Activated naive CD4-positive, alpha-beta T cell treated with anti-CD3 and anti-CD28 coated beads, Interleukin-2, amount 10 ng/mL, durations not matched to agents 7 days and 5 days (primary cell): ENCODE data around the gene NCK2.
A peak's percentile ranks its signal among the peaks of the same experiment; 100 is the strongest.

ENCODE experiments used
- CTCF ChIA-PET: fragments of 350-600 bp; sonication (Branson Sonifier 250); formaldehyde crosslinking; loops from one replicate; lab custom pipeline; 2021; ENCODE audit warnings: antibody characterized with exemption; lab: Charles Lee
- DNase-seq: peaks from one replicate; pipeline ENCODE4 v3.0.0-alpha.2; 2020
- H3K27ac Mint-ChIP-seq: one replicate; pipeline ENCODE4 v1.8.0; 2021; ENCODE audit warnings: mild to moderate bottlenecking, moderate library complexity, mixed read lengths
- H3K27me3 Mint-ChIP-seq: one replicate; pipeline ENCODE4 v1.8.0; 2021; ENCODE audit warnings: mild to moderate bottlenecking, mixed read lengths
- H3K36me3 Mint-ChIP-seq: one replicate; pipeline ENCODE4 v1.8.0; 2021; ENCODE audit warnings: mixed read lengths
- H3K4me1 Mint-ChIP-seq: one replicate; pipeline ENCODE4 v1.8.0; 2021; ENCODE audit warnings: mixed read lengths
- H3K4me3 Mint-ChIP-seq: one replicate; pipeline ENCODE4 v1.8.0; 2021; ENCODE audit warnings: mild to moderate bottlenecking, moderate library complexity, mixed read lengths
- H3K9me3 Mint-ChIP-seq: one replicate; pipeline ENCODE4 v1.8.0; 2021; ENCODE audit warnings: mixed read lengths

NCK2 gene

DNA sequence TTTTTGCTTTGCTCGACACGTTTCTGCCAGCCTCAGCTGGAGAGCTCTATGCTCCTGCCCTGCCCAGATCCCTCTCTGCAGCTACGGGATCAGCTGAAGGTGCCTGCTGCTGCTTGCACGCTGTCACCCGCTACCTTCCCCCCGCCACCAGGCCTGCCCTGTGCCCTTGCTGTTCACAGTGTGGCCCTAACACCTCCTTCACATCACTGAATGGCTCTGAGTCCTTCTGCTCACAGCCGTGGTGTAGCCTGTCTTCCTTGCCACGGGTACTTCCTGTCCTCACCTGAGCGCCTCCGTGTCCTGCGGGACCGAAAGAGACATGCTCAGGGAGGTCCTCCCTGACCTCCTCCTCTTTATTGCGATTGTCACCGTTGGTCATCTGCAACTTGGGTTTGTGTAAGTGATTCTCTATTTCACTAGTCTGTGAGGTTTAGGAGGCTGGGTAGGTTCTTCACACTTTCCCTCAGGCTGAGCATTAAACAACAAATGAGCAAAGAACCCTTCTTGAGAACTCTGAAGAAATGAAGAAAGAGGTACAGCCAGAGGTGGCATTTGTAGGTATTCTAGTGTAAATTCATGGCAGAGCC is 127.5 kb downstream of the NCK2 start:
- H3K4me3 Mint-ChIP-seq: no peak overlapping the region

DNA sequence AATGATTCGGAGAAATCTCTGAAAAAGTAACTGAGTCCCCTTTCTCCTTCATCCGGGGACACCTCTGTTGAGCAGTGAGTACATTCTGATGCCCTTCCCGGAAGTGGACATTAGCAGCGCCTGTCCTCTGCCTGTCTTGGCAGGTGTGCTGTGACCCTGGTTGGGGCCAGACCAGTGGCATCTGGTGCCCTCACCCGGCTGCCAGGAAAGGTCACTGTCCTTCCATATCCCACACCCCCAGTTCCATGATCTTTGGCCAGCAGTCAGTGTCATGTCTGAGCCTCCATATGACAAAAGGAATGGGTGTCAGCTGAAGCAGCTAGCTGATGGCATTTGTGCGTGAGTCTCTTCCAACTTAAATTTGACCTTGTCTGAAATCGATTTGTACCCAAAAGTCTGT is 128.1 kb downstream of the NCK2 start:
- no peak overlapping the region for H3K27ac Mint-ChIP-seq
- H3K4me3 Mint-ChIP-seq: no peak overlapping the region
- no peaks in the 10 kb centered on the region for H3K9me3 Mint-ChIP-seq
- no peaks in the 10 kb centered on the region for H3K27me3 Mint-ChIP-seq
- no peak for DNase-seq
- peaks cover 68% of the 10 kb centered on the region for H3K4me1 Mint-ChIP-seq
- H3K36me3 Mint-ChIP-seq: peaks cover 64% of the 10 kb centered on the region
- CTCF ChIA-PET: no interaction called here

More for the DNA sequence above, 127.5 kb downstream of the NCK2 start:
- peak overlapping the region; percentile 11 for H3K27ac Mint-ChIP-seq
- H3K9me3 Mint-ChIP-seq: no peaks in the 10 kb centered on the region
- H3K4me1 Mint-ChIP-seq: peaks cover 64% of the 10 kb centered on the region
- no peak for DNase-seq
- CTCF ChIA-PET: no interaction called here
- no peaks in the 10 kb centered on the region for H3K27me3 Mint-ChIP-seq
- H3K36me3 Mint-ChIP-seq: peaks cover 59% of the 10 kb centered on the region

DNA sequence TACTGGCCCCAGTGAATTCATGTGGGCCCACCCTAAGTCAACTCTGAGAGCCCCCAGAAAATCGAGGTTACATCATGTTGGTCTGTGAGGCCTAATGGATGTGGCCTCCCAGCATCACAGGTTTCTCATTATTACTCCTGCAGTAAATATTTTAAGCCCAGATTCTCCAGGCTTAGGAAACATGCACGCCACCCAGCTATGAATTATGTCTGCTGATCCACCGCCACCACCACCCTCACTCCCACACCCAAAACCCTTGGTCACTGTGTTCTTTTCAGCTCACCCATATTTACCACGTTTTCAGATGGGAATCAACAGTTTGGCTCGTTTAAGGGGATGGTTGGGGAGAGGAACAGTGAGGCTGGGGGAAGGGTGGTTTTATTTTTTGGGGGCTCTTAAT is 128.6 kb downstream of the NCK2 start:
- no peak overlapping the region for H3K27ac Mint-ChIP-seq
- peaks cover 65% of the 10 kb centered on the region for H3K36me3 Mint-ChIP-seq
- no peak for DNase-seq
- H3K4me3 Mint-ChIP-seq: no peak overlapping the region
- peaks cover 70% of the 10 kb centered on the region for H3K4me1 Mint-ChIP-seq
- CTCF ChIA-PET: no interaction called here
- H3K9me3 Mint-ChIP-seq: no peaks in the 10 kb centered on the region
- H3K27me3 Mint-ChIP-seq: no peaks in the 10 kb centered on the region

DNA sequence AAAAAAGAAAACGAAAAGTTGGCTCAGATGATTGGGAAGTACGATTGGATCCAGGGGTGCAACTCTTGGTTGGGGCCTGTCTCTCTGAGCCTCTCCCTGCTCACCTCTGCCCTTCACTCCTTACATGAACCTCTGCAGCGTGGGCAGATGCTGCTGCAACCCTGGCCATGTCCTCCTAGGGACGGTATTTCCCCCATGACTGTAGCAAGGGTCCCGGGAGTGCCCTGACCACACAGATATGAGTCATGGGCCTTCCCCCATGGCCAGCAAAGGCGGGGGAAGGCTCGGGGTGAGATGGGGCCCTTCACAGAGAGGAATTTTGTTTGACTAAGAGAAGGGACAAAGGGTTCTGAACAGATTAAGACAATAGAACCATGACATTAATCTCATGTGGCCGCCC is 129.0 kb downstream of the NCK2 start:
- H3K4me3 Mint-ChIP-seq: no peak overlapping the region
- no peak for DNase-seq
- CTCF ChIA-PET: no interaction called here
- H3K27ac Mint-ChIP-seq: peak overlapping the region; percentile 69
- H3K9me3 Mint-ChIP-seq: no peaks in the 10 kb centered on the region
- peaks cover 66% of the 10 kb centered on the region for H3K36me3 Mint-ChIP-seq
- peaks cover 70% of the 10 kb centered on the region for H3K4me1 Mint-ChIP-seq
- H3K27me3 Mint-ChIP-seq: no peaks in the 10 kb centered on the region

DNA sequence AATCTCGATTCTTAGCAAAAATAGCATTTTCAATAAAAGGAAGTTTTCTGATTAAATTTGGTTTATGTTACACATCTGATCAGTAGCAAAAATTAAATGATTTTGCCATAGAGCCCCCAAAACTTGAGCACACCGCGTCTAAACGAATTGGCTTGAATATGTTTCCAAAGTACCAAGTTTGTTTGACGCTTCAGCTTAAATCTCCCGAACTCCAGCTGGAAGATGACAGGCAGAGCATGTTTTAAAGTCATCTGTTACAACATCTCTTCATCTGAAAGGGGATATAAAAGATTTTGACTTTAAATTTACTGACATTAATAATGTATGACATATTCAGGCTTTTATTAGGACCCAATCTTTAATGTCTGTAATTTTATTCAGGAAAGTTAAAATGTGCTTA is 129.8 kb downstream of the NCK2 start:
- Mint-ChIP-seq H3K4me3 (no peak overlapping the region), H3K36me3 (peaks cover 70% of the 10 kb centered on the region), H3K27me3 (no peaks in the 10 kb centered on the region), H3K4me1 (peaks cover 65% of the 10 kb centered on the region), H3K27ac (peak overlapping the region; percentile 33), H3K9me3 (no peaks in the 10 kb centered on the region)
- DNase-seq: no peak
- CTCF ChIA-PET: interaction anchor here (0.8 kb wide), 1 partner anchor 300 kb away, joined by 3 read pairs; no protein-coding TSS in a partner anchor

DNA sequence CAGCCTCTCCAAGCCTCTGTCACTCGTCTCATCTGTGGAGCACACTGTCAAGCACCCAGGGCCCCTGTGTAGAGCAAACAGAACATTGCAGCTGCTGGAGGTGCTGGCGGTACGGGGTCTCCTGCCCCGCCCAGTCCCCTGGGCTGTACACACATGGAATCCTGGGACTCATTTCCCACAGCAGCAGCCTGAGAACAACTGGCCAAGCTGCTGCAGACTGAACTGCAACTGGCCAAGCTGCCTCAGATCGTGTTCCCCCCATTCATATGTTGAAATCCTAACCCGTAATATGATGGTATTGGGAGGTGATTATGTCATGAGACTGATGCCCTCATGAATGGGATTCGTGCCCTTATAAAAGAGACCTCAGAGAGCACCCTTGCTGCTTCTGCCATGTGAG is 130.5 kb downstream of the NCK2 start:
- Mint-ChIP-seq H3K27me3 (no peaks in the 10 kb centered on the region), H3K4me1 (peaks cover 59% of the 10 kb centered on the region), H3K9me3 (no peaks in the 10 kb centered on the region), H3K4me3 (no peak overlapping the region), H3K36me3 (peaks cover 77% of the 10 kb centered on the region), H3K27ac (peak overlapping the region; percentile 37)
- CTCF ChIA-PET: interaction anchor here (0.8 kb wide), 1 partner anchor 300 kb away, joined by 3 read pairs; no protein-coding TSS in a partner anchor
- DNase-seq: no peak

DNA sequence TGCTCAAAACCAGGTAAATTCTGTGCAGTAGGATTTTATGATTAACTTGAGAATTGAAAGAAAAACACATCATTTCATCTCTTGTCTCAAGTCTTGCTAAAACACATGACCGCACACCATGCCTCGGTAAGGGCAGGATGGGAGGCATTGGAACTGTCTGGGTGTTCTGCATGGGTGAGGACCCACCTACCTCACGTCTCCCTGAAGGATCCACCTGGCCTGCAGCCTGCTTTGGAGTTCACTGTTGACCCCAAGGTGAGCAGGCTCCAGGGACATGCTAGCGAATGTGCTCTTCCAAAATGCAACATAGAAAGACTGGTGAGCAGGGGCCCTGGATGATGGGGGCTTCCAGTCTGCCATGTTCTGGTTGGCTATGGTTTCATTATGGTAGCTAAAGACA is 131.5 kb downstream of the NCK2 start:
- peaks cover 51% of the 10 kb centered on the region for H3K4me1 Mint-ChIP-seq
- no peaks in the 10 kb centered on the region for H3K27me3 Mint-ChIP-seq
- no peak for DNase-seq
- H3K4me3 Mint-ChIP-seq: no peak overlapping the region
- peaks cover 78% of the 10 kb centered on the region for H3K36me3 Mint-ChIP-seq
- H3K27ac Mint-ChIP-seq: no peak overlapping the region
- H3K9me3 Mint-ChIP-seq: no peaks in the 10 kb centered on the region
- CTCF ChIA-PET: no interaction called here

DNA sequence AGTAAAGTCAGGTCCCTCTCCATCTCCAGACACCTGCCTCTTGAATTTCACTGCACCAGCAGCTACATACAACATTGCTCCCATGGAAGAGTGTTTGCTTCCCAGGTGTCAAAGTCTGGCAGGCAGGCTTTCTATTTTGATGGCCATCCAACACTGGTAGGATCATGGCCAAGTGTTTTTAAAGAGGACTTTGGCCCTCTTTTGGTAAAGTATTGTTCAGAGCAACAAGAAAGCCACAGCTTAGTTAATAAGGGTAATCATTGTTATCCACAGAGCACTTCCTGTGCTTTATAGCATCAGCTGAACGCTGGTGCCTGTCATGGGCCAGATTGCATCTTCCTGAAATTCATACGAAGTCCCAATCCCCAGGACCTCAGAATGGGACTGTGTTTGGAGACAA is 133.2 kb downstream of the NCK2 start:
- H3K4me1 Mint-ChIP-seq: peaks cover 37% of the 10 kb centered on the region
- no peak overlapping the region for H3K4me3 Mint-ChIP-seq
- CTCF ChIA-PET: no interaction called here
- no peaks in the 10 kb centered on the region for H3K27me3 Mint-ChIP-seq
- H3K9me3 Mint-ChIP-seq: no peaks in the 10 kb centered on the region
- peaks cover 81% of the 10 kb centered on the region for H3K36me3 Mint-ChIP-seq
- peak overlapping the region; percentile 79 for H3K27ac Mint-ChIP-seq
- DNase-seq: no peak

DNA sequence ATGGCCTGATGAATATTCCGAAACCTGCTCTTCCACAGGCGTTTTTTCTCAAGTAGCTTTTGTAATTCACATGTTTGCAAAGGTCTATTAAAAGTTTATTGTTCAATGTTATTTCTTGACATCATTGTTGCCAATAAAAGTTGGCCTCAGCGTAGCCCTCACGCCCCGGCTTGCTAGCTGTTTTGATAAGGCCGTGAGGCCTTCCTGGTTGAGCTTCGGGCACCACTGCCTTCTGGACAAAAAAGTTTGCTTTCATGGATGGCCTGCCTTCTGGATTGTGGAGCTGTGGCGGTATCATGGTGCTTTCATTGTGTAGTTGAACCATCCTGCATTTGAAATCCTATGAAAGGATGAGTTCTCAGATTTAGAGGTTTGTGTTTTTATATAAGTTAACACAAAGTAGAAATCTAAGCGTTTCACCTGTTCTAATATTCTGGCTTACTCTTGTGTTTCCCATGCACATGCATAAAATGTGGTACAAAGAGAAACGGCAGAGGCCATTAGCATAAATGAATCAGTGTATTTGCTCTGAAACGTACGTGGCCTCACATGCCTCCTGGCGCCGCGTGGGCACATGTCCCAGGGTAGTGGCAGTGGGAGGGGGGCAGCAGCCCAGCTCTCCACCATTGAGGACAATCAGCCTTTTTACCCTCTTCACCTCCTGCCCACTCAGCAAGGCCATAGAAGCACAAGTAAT is 134.5 kb downstream of the NCK2 start:
- peaks cover 34% of the 10 kb centered on the region for H3K4me1 Mint-ChIP-seq
- no peaks in the 10 kb centered on the region for H3K9me3 Mint-ChIP-seq
- DNase-seq: no peak
- H3K27me3 Mint-ChIP-seq: no peaks in the 10 kb centered on the region
- no peak overlapping the region for H3K4me3 Mint-ChIP-seq
- peak overlapping the region; percentile 37 for H3K27ac Mint-ChIP-seq
- H3K36me3 Mint-ChIP-seq: peaks cover 82% of the 10 kb centered on the region
- CTCF ChIA-PET: interaction anchor here (0.9 to 1.4 kb wide), 2 partner anchors 205 to 303 kb away, joined by 3 read pairs; no protein-coding TSS in a partner anchor

DNA sequence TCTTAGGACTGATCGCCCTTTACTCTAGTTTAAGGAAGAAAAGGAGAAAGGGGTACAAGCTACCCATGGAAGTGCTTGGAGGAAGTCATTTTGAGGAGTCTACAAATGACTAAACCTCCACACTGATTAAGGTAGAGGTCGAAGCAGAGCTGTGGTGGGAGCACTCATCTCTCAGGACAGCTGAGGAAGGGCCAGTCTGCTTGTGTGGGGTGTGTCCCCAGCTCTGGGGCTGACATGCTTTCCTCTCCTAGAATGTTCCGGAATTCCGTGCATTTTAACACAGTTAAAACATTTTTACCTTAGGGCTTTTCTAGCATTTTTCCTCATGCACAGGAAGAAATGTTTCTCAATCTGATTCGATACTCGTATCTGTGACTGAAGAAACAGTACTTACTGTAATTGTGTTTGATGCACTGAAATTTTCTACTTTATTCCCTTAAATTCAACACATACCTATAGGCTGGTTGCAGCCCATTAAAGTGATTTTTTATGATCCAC is 135.1 kb downstream of the NCK2 start:
- no peak for DNase-seq
- no peaks in the 10 kb centered on the region for H3K27me3 Mint-ChIP-seq
- peaks cover 87% of the 10 kb centered on the region for H3K36me3 Mint-ChIP-seq
- H3K4me1 Mint-ChIP-seq: peaks cover 38% of the 10 kb centered on the region
- no peaks in the 10 kb centered on the region for H3K9me3 Mint-ChIP-seq
- H3K4me3 Mint-ChIP-seq: no peak overlapping the region
- no peak overlapping the region for H3K27ac Mint-ChIP-seq
- CTCF ChIA-PET: interaction anchor here (0.9 to 1.4 kb wide), 2 partner anchors 205 to 303 kb away, joined by 3 read pairs; no protein-coding TSS in a partner anchor

DNA sequence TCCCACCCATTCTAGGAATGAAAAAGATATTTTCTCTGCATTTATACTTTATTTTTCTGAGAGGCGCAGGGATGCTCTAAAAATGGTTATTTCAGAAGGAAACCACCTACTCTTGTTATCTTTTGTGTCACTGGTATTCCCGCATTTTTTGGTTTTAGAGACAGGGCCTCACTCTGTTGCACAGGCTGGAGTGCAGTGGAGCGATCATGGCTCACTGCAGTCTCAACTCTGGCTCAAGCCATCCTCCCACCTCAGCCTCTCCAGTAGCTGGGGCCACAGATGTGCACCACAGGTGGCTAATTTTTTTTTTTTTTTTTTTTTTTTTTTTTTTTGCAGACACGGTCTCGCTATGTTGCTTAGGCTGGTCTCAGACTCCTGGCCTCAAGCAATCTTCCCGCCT is 135.9 kb downstream of the NCK2 start:
- no peaks in the 10 kb centered on the region for H3K9me3 Mint-ChIP-seq
- DNase-seq: no peak
- no peak overlapping the region for H3K27ac Mint-ChIP-seq
- no peak overlapping the region for H3K4me3 Mint-ChIP-seq
- peaks cover 85% of the 10 kb centered on the region for H3K36me3 Mint-ChIP-seq
- peaks cover 40% of the 10 kb centered on the region for H3K4me1 Mint-ChIP-seq
- CTCF ChIA-PET: no interaction called here
- H3K27me3 Mint-ChIP-seq: no peaks in the 10 kb centered on the region

DNA sequence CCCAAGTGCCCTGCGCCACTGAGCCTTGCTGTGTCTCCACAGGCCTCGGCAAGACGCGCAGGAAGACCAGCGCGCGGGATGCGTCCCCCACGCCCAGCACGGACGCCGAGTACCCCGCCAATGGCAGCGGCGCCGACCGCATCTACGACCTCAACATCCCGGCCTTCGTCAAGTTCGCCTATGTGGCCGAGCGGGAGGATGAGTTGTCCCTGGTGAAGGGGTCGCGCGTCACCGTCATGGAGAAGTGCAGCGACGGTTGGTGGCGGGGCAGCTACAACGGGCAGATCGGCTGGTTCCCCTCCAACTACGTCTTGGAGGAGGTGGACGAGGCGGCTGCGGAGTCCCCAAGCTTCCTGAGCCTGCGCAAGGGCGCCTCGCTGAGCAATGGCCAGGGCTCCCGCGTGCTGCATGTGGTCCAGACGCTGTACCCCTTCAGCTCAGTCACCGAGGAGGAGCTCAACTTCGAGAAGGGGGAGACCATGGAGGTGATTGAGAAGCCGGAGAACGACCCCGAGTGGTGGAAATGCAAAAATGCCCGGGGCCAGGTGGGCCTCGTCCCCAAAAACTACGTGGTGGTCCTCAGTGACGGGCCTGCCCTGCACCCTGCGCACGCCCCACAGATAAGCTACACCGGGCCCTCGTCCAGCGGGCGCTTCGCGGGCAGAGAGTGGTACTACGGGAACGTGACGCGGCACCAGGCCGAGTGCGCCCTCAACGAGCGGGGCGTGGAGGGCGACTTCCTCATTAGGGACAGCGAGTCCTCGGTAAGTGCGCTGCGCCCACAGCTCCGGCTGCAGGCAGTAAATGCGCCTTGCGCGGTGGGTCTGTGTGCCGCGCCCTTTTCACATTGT is 136.8 kb downstream of the NCK2 start:
- CTCF ChIA-PET: no interaction called here
- DNase-seq: no peak
- H3K9me3 Mint-ChIP-seq: no peaks in the 10 kb centered on the region
- no peaks in the 10 kb centered on the region for H3K27me3 Mint-ChIP-seq
- no peak overlapping the region for H3K27ac Mint-ChIP-seq
- H3K36me3 Mint-ChIP-seq: peaks cover 84% of the 10 kb centered on the region
- peaks cover 42% of the 10 kb centered on the region for H3K4me1 Mint-ChIP-seq
- no peak overlapping the region for H3K4me3 Mint-ChIP-seq

DNA sequence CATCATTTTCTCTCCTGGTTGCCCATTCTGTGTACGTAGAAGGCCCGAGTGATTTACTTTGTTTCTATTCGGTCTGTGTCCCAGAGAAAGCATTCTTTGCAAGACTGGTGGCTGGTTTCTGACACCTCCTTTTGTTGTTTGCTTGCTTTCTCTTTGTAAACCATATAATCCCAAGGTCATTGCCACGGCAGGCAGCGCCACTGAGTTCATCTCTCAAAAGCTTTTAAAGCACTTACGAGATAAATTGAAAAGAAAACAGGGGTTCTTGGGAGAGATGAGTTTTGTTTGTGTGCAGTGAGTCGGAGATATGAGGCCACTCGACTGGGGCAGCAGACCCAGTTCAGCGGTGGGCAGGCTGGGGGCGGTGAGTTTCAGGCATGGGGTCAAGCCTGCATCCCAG is 137.6 kb downstream of the NCK2 start:
- no peaks in the 10 kb centered on the region for H3K27me3 Mint-ChIP-seq
- H3K4me1 Mint-ChIP-seq: peaks cover 42% of the 10 kb centered on the region
- peaks cover 84% of the 10 kb centered on the region for H3K36me3 Mint-ChIP-seq
- no peak for DNase-seq
- H3K9me3 Mint-ChIP-seq: no peaks in the 10 kb centered on the region
- H3K27ac Mint-ChIP-seq: no peak overlapping the region
- CTCF ChIA-PET: no interaction called here
- no peak overlapping the region for H3K4me3 Mint-ChIP-seq

DNA sequence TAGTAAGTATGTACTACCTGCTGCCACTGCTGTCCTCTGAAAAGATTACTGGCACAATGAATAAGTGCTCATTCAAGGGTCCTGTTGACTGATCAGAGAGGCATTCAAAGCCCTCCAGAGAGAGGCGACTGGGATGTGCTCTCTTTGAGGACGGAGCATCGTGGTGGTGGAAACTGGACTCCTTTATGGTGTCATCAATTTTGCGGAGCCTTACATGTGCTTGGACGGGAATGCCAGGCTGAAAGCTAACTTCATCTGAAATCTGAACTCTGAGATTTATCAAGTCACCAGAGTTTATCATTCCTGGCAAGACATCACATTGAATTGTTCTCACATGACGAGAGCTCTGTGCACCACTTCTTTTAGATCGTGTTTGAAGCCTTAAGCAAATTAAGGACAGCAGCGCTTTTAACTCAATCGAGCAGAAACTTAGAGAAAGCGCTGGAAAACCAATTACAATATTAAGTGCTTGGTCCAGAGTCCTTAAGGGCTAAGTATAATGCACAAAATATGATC is 138.3 kb downstream of the NCK2 start:
- no peaks in the 10 kb centered on the region for H3K27me3 Mint-ChIP-seq
- H3K36me3 Mint-ChIP-seq: peaks cover 84% of the 10 kb centered on the region
- CTCF ChIA-PET: no interaction called here
- H3K4me3 Mint-ChIP-seq: no peak overlapping the region
- H3K9me3 Mint-ChIP-seq: peaks cover 2% of the 10 kb centered on the region
- no peak overlapping the region for H3K27ac Mint-ChIP-seq
- H3K4me1 Mint-ChIP-seq: peaks cover 42% of the 10 kb centered on the region
- no peak for DNase-seq
